Stimulated activated CD4-positive, alpha-beta T cell treated with anti-CD3 and anti-CD28 coated beads, Interleukin-1b, Interleukin-23, amount 100 ng/mL, for 24 hours (primary cell): Measurements from ENCODE around the gene SH3TC1.

Experiments
- DNase-seq, 4 experiments: peaks; one replicate each; pipeline ENCODE4 v3.0.0-alpha.2; 2020; ENCODE audit warnings: low read depth in 4 of 4, low spot score in 1 of 4

Gene SH3TC1

DNA sequence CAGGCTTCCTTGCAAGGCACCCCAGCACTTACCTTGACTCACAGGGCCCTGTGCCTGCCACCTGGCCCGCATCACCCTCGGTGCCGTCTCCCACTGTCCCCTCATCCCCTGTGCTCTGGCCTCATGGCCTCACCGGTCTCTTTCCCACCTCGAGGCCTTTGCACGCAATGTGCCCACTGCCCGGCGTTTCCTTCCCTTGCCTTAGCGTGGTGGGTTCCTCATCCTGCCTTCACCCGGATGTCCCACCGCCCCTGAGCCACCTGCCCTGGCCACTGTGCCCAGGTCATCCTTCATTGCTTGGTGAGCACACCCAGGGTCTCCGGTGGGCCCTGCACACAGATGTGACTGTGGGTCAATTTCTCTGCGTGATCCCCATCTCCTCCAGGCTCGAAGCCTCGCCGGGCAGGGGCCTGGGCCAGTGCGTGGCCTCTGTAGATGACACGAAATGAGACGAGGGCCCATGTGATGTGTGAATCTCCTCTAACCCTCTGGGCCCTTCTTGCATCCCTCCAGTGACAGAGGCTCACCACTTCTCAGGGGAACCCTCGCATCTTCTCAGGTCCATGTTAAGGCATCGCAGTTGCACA lies 75.1 kb downstream of the SH3TC1 start:
- DNase-seq: no peak

DNA sequence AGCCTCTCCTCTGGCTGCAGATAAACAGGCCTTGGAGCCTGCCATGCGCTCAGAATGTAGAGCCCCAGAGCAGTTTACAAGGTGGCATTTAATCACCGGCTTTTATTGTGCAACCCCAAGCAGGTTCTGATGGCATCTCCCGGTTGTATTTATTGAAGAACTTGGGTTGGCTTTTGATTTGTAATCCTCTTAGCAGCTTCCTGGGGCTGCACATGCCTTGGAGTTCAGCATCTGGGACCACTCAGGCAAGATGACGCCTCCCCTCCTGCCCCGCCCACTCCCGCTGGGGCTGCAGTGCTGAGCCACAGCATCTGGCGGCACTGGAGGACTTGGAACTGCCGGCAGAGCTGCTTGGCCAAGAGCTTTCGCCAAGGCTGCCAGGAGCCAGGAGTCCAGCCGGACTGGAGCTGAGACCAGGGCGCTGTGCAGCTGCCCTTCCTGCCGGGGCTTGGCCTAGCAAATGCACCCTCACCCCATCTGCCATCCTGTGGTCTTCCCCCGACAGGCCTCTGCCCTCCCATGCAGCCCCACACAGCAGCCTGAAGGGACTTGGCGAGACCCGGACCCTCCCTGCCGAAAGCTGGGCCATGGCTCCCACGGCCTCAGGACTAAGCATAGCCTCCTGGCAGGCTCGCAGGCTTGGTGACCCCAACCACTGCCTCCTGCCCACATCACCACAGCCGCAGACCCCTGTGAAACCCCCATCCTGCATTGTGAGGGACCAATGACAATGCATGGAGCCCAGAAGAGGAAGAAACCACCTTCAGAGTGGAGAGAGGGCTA lies 75.9 kb downstream of the SH3TC1 start:
- DNase-seq: no peak

DNA sequence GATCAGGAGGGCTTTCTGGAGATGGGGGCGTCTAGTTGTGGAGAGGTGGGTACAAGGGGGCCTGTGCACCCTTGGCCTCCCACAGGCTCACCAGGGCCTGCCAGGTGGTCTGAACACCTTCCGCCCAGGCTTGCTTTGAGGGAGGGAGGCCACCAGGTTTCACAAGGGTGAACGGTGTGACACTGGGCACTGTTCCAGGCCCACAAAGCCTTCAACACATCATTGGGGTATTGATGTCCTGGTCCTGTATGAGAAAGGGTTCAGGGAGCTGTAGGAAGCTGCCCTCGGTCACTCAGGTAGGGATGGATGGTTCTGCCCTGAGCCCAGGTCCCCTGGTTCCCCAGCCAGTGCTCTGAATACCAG lies 76.4 kb downstream of the SH3TC1 start:
- no peak for DNase-seq

DNA sequence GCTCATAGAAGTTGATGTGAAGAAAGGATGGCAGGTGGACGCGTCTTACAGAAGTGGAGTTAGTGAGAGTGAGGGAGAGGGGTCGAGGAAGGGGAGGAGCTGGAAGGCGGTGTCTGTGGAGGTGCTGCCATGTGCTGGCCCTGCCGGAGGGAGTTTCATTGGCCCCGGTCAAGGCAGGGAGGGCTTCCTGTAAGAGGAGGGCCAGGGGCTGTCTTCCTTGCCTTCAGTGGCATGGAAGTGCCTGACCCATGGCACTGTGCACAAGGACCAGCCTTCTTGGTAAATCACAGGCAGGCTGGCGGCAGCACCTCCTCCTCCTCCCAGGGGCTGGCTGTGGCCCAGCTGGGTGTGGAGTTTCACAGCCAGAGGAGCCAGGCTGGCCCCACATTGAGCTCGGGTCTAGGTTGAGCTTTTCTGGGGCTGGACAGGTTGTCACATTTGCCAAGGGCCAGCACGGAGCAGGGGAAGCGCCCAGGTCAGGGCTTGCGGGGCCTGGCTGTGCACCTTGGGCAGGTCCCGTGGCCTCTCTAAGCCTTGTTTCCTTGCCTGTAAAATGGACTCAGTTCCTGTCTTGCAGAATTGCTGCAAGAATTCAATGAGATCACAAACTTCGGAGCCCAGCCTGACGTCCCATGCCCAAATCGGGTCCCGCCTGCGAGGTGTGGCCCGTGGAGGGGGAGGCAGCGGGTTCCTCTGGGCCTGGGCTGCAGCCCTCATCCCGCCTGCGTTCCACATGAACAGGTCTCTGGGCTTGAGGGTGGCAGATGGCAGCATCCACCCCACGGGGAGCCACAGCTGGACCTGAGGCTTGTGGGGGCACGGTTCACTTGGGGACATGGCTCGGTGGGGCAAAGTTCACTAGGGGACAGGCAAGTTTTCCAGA lies 77.5 kb downstream of the SH3TC1 start:
- no peak for DNase-seq

GRCh38 chr4:8277356-8278008 lies 78.4 kb downstream of the SH3TC1 start:
- no peak for DNase-seq

DNA sequence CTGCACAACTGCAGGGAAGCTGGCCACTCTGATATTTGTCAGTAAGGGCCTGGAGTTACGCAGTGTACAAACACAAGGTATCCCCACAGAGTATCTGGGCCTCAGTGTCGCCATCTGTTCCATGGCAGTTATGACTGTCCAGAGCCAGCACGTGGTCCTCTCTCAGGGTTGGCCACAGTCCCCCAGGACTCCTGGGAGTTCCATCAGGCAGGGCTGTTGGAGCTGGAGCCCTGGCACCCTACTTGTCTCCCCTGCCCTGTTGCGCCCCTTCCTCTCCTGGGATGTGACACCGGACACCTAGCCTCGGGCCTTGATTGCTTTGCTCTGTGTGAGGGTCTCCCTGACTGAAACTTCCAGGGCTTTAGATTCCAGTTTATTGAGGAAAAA lies 78.9 kb downstream of the SH3TC1 start:
- no peak for DNase-seq

DNA sequence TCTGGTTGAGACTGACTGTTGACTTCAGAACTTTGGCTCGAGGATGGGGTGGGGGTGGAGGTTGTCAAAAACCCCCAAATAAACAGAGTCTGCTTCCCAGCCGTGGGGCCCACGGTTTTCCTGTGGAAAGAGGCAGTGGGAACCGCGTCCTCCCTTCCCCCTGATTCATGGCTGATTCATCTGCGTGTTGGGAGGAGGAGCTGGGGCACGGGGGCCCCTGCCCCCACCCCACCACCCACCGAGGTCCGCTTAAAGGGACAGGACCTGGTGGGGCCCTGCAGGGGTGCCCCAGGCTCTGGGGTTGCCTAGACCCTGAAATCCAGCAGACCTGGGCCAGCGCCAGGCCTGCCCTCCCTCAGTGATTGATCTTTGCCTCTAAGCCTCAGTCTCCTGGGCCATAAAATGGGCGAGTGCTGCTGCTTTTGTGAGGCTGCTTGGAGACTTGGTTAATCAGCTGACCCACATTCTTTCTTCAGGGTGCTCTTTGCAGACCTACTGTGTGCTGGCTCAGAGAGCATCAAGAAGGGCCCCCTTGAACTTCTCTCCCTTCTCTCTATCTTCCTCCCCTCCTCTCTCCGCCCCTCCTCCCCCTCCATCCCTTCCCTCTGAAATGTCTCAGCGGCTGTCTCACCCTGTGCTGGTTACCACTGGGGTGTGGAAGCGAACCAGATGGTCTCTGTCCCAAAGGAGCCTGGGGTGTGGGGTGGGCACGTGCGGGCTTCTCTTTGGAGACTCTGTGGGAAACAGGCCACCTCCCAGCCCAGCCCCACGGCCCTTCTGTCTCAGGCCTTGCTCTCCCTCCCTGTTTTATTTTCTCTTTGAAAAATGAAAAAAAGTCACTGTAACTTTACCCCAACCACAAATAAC lies 79.6 kb downstream of the SH3TC1 start:
- DNase-seq: no peak

DNA sequence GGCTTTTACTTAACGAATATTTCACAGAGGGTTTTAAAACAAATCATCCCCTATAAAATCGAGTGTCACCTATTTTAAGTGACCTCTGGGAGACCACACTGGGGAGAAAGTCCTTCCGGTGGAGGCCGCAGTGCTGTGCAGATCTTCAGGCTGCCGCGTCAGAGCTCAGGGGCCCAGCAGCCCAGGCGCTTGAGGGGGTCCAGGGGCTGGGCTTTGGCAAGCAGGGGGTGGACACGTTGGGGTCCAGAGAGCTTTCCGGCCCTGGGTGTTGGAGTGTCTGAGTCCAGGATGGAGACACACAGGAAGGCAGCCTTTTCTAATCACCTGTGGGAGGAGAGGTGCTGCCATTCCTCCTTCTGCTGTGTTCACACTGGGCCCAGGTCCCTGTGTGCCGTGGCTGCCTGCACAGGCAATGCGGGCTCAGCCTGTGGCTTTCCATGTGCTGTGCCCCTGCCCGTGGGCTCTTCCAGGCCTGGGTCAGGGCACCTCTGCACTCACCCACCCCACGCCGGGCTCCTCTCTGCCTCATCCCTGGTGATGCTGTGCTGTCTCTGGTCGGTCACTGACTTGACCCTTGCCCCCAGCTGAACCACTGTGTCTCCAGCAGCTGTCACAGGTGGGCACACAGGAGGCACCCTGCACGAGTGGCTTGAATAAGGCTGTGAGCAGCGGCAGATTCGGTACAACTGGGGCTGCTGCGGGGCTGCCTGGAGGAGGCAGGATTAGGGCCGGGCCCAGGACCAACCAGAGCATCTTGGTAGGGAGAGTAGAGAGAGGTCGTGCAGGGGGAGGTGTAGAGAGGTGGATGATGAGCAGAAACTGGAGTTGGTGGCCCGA lies 80.4 kb downstream of the SH3TC1 start:
- DNase-seq: no peak

GRCh38 chr4:8280158-8280875 lies 81.2 kb downstream of the SH3TC1 start:
- DNase-seq: no peak

DNA sequence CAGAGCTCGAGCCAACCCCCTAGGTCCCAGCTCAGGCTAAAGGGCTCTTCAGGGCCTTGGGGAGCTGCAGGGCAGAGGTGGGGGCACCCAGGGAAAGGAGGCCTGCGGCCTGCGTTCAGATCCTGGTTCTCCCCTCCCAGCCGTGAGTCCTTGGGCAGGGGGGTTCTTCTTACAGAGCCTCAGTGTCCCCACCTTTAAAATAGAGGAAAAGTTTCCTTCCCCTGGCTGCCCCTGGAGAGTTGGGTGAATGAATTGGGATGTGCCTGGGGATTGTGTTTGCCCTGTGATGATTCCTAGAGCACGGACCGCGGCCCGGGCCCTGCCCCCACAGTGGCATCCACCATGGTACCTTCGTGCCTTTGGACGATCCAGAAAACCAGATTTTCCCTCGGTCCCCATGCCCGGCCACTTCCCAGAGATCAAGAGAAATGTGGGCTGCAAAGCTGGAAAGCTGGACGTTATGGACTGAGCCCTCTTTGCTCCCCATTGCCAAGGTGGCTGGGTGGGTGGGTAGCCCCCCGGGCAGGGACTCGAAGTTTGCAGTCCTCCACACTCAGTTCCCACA lies 81.9 kb downstream of the SH3TC1 start:
- DNase-seq: no peak

DNA sequence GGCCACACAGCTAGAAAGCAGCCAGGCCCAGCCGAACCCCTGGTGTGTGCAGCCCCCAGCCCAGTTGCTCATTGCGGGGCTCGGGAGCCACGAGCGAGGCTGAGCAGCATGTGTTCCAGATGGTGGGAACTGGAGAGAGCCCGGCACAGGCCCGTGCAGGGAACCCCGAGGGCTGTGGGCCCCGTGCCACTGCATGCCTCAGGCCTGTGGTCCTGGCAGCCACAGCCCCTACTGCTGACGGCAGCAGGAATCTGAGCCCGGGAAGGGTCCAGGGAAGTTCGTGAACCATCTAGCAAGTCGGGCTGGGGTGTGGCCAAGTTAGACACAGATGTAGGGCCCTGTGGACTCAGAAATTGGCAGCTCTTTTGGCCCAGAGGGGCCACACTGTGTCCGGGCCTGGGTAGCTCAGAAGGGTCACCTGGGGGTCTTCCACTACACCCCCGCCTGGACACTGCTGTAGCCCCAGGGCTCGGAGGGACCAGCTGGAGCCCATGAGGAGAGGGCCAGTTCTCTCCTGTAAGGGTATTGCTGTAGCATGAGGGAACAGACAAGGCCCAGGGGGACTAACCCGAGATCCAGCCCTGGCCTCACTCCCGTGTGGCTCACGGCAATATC lies 82.5 kb downstream of the SH3TC1 start:
- DNase-seq: no peak

GRCh38 chr4:8282134-8282641 lies 83.1 kb downstream of the SH3TC1 start:
- DNase-seq: no peak

DNA sequence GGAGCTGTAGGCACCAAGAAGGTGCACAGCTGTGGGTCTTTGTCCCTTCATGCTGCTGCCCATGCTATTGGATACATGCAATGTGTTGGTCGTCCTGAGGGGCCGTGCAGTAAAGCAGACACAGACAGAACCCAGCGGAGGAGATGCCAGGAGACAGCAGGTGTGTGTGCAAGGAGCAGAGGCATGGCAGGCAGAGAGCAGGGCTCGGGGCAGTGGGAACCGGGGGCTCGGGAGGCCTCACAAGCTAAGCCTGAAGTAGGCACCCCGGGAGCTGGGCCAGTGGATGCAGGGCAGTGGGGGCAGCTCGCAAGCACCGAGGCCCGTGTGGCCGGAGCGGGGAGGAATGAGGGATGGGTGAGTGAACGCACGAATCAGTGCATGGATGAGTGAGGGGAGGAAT lies 83.7 kb downstream of the SH3TC1 start:
- no peak for DNase-seq

- DNase-seq: no peak
These were observed 84.1 kb downstream of the SH3TC1 start for GRCh38 chr4:8283161-8283560.

- no peak for DNase-seq
These were observed 84.6 kb downstream of the SH3TC1 start for GRCh38 chr4:8283631-8284121.

DNA sequence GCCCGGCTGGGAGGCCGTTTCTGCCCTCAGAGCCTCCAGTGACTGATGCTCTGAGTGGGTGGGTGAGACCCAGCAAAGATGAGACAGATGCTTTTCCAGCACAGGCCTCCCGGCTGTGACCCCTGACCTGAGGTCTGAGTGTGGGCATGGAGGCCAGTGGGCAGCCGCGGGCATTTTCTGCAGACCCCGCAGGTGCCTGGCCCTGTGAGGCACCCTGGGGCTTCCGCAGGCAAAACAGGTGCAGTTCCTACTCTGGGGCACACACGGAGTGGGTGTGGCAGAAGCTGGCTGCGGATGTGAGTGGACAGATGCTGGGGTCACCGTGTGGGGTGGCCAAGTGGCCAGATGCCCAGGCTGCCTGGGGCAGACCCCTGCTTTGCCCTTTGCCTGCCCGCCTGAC lies 85.3 kb downstream of the SH3TC1 start:
- DNase-seq: no peak

DNA sequence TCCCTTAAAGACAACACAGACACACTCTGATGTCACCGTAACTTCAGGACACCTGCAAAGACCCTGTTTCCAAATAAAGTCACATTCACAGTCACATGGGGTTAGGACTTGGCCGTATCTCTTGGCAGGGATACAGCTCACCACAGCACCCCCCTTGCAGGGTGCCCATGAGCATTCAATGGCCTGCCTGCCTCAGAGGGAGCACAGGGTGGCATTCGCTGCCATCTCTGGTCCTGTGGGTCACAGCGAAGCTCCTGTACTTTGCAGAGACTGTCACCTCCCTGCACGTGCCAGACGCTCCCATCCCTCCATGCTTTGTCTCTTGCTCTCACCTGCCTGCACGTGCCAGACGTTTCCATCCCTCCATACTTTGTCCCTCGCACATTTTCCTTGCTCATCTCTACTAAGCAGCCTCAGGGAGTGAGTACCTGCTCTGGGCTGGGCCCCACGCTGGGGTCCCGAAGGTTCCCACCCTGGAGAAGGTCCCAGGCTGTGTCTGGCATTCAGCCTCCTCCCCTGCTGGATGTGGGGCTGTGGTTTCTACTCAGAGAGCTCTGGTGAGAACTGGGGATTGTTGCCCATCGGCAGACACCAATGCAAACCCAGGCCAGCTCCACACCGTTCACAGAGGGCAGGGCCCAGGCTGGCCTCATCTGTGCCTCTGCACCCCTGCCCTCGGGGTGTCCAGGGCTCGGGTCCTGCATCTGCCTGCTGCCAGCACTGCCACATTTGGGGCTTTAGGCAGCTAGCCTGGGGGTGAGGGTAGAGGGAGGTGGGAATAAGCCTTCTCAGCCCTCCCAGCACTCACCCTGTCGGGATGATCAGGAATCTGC lies 86.3 kb downstream of the SH3TC1 start:
- DNase-seq: no peak
